Loucy (cell line): ENCODE results near the gene MMP24OS.

Source experiments
- H2AFZ ChIP-seq: fragments of 200-600 bp; sonication (generic); 2 replicates; pipeline ENCODE4 v1.6.0; 2016; ENCODE audit warnings: antibody characterized with exemption, mild to moderate bottlenecking, low read length, moderate library complexity
- H3F3A ChIP-seq: fragments of 200-600 bp; 2 replicates; pipeline ENCODE4 v1.6.0; 2016; ENCODE audit warnings: antibody characterized with exemption, low read depth, mild to moderate bottlenecking
- H3K27me3 ChIP-seq: fragments of 200-600 bp; sonication (generic); 2 replicates; pipeline ENCODE4 v1.6.1; 2014; ENCODE audit warnings: low read length, mild to moderate bottlenecking; ENCODE audit not compliant: insufficient read depth, poor library complexity, severe bottlenecking
- H3K36me3 ChIP-seq: fragments of 200-600 bp; sonication (generic); 2 replicates; pipeline ENCODE4 v1.6.1; 2016; ENCODE audit warnings: low read length; ENCODE audit not compliant: insufficient read depth
- H3K4me1 ChIP-seq: fragments of 200-600 bp; sonication (generic); 2 replicates; pipeline ENCODE4 v1.5.1; 2014; ENCODE audit warnings: low read length, mild to moderate bottlenecking; ENCODE audit not compliant: insufficient read depth, poor library complexity, severe bottlenecking
- H3K4me2 ChIP-seq: fragments of 200-600 bp; sonication (generic); 2 replicates; pipeline ENCODE4 v1.6.0; 2014; ENCODE audit warnings: antibody characterized with exemption, low read length, low read depth, mild to moderate bottlenecking; ENCODE audit not compliant: poor library complexity, severe bottlenecking
- H3K4me3 ChIP-seq: fragments of 200-600 bp; sonication (generic); 2 replicates; pipeline ENCODE4 v1.5.1; 2014; ENCODE audit warnings: low read length, mild to moderate bottlenecking, mixed read lengths; ENCODE audit not compliant: poor library complexity, severe bottlenecking
- H3K79me2 ChIP-seq: fragments of 200-600 bp; sonication (generic); 2 replicates; pipeline ENCODE4 v1.6.1; 2014; ENCODE audit warnings: low read length; ENCODE audit not compliant: insufficient read depth
- H3K9ac ChIP-seq: fragments of 200-600 bp; sonication (generic); 2 replicates; pipeline ENCODE4 v1.6.0; 2014; ENCODE audit warnings: mild to moderate bottlenecking, low read depth, low read length, moderate library complexity; ENCODE audit not compliant: poor library complexity, severe bottlenecking
- H3K9me2 ChIP-seq: fragments of 200-600 bp; sonication (generic); replicated peaks from 2 replicates; pipeline ENCODE4 v1.6.1; 2016; ENCODE audit warnings: low read depth, low read length, mixed read lengths
- H3K9me3 ChIP-seq: fragments of 200-600 bp; sonication (generic); 2 replicates; pipeline ENCODE4 v1.6.1; 2014; ENCODE audit warnings: mild to moderate bottlenecking, antibody characterized with exemption, low read length, low read depth; ENCODE audit not compliant: insufficient read depth
- H4K20me1 ChIP-seq: fragments of 200-600 bp; sonication (generic); 2 replicates; pipeline ENCODE4 v1.6.0; 2014; ENCODE audit warnings: antibody characterized with exemption, low read length, mild to moderate bottlenecking; ENCODE audit not compliant: insufficient read depth, poor library complexity, severe bottlenecking
- CTCF ChIP-seq: fragments of 200-600 bp; sonication (generic); conservative IDR thresholded peaks from 2 replicates; pipeline ENCODE4 v1.5.1; 2014; ENCODE audit warnings: mild to moderate bottlenecking, antibody characterized with exemption, low read length
- EZH2phosphoT487 ChIP-seq: fragments of 200-600 bp; IDR thresholded peaks from 2 replicates; pipeline ENCODE4 v1.6.1; 2018; ENCODE audit warnings: antibody characterized with exemption, mild to moderate bottlenecking, moderate library complexity, borderline replicate concordance

Gene MMP24OS

DNA sequence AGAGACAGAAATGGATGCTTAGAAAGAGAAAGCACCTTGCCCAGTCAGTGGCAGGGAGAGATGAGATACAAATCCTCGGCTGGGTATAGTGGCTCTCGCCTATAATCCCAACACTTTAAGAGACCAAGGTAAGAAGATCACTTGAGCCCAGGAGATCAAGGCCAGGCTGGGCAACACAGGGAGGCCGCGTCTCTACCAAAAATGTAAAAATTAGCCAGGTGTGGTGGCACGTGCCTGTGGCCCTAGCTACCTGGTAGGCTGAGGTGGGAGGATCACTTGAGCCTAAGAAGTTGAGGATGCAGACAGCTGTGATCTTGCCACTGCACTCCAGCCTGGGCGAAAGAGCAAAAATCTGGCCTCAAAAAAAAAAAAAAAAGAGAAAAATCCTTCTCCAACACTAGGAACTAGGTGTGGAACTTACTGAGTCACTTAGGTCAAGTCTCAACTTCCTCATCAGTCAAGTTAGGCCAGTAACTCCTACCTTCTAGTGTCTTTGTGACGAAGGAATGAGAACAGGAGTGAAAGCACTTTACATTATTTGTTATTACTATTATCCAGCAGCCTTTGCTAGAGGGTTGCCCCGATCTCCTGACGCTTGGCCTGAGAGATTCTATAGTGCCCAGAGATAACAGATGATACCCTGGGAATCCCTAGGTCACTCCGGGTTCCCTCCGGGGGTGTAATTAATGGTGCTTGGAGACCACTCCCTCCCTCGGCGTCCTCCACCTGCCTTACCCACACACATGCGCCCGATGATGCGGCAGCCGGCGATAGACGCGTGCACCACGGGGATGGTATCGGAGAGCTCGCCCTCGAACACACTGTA lies 5.7 kb upstream of the MMP24OS start:
- Histone ChIP-seq H3K27me3 (no peaks in the 10 kb centered on the region), H4K20me1 (peaks cover 28% of the 10 kb centered on the region), H3K9me3 (no peaks in the 10 kb centered on the region), H3K4me3 (peak overlapping the region; percentile 87), H3K4me1 (peaks cover 14% of the 10 kb centered on the region), H2AFZ (peak overlapping the region; percentile 89), H3K4me2 (peak overlapping the region; percentile 86), H3K9ac (peak overlapping the region; percentile 89), H3F3A (no peaks in the 10 kb centered on the region), H3K9me2 (no peaks in the 10 kb centered on the region), H3K36me3 (peaks cover 30% of the 10 kb centered on the region; the same call in 1 of the 2 replicates), H3K79me2 (peaks cover 45% of the 10 kb centered on the region)
- TF ChIP-seq CTCF = no peak
- no peak for TF ChIP-seq EZH2phosphoT487

DNA sequence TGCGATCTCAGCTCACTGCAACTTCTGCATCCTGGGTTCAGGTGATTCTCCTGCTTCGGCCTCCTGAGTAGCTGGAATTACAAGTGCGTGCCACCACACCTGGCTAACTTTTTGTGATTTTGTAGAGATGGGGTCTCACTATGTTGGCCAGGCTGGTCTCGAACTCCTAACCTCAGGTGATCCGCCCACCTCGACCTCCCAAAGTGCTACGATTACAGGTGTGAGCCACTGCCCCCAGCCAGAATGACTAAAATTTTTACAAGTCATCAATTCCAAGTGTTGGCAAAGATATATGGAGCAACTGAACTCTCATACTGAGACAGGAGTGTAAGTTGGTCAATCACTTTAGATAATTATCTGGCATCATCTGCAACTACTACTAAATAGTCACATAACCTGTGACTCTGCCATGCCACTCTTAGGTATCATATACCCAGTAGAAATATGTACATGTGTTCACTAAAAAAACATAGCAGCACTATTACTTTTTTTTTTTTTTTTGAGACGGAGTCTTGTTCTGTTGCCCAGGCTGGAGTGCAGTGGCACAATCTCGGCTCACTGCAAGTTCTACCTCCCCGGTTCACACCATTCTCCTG lies 3.7 kb upstream of the MMP24OS start:
- Histone ChIP-seq H3K27me3 (no peaks in the 10 kb centered on the region), H3K9me3 (no peaks in the 10 kb centered on the region), H3K4me3 (no peak overlapping the region), H2AFZ (no peak overlapping the region), H3K9me2 (no peaks in the 10 kb centered on the region), H3K36me3 (peaks cover 39% of the 10 kb centered on the region; the same call in 1 of the 2 replicates), H3K79me2 (peaks cover 51% of the 10 kb centered on the region), H4K20me1 (peaks cover 31% of the 10 kb centered on the region), H3K4me1 (peaks cover 14% of the 10 kb centered on the region), H3K9ac (no peak overlapping the region), H3F3A (peaks cover 4% of the 10 kb centered on the region; the same call in 1 of the 2 replicates), H3K4me2 (no peak overlapping the region)
- no peak for TF ChIP-seq CTCF
- TF ChIP-seq EZH2phosphoT487 = no peak

DNA sequence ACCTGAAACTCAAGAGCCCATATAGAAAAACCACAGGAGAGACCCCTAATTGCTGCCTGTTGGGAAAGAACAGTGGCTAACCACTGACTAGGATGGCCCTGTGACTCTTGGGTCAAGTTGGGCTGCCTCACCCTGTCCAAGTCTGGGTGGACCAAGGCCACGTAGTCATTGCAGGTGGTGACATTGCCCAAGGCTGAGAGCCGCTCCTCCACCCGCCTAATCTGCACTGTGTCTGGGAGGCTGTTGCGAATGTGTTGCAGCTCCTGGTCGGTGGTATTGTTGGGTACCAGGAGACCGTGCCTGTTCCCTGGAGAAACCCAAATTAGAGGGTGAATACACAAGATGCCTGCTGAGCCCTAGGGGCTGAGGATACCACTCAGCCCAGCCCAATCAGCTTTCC lies 2.6 kb upstream of the MMP24OS start:
- H3K79me2 ChIP-seq = peaks cover 56% of the 10 kb centered on the region
- H3K9ac ChIP-seq = no peak overlapping the region
- no peak overlapping the region for H3K4me3 ChIP-seq
- no peak overlapping the region for H2AFZ ChIP-seq
- H3K4me2 ChIP-seq = no peak overlapping the region
- peaks cover 17% of the 10 kb centered on the region for H3K4me1 ChIP-seq
- peaks cover 4% of the 10 kb centered on the region; the same call in 1 of the 2 replicates for H3F3A ChIP-seq
- H3K9me3 ChIP-seq = no peaks in the 10 kb centered on the region
- TF ChIP-seq EZH2phosphoT487 (no peak), CTCF (no peak)
- peaks cover 31% of the 10 kb centered on the region for H4K20me1 ChIP-seq
- H3K27me3 ChIP-seq = no peaks in the 10 kb centered on the region
- H3K36me3 ChIP-seq = peaks cover 39% of the 10 kb centered on the region; the same call in 1 of the 2 replicates
- no peaks in the 10 kb centered on the region for H3K9me2 ChIP-seq
